ENCODE measurements around the gene C1orf50.
"Not testable (repeated sequence)": the region's sequence is repeated elsewhere in the genome, so short reads cannot be mapped to it uniquely, and the experiment has no call there.

C1orf50 gene

DNA sequence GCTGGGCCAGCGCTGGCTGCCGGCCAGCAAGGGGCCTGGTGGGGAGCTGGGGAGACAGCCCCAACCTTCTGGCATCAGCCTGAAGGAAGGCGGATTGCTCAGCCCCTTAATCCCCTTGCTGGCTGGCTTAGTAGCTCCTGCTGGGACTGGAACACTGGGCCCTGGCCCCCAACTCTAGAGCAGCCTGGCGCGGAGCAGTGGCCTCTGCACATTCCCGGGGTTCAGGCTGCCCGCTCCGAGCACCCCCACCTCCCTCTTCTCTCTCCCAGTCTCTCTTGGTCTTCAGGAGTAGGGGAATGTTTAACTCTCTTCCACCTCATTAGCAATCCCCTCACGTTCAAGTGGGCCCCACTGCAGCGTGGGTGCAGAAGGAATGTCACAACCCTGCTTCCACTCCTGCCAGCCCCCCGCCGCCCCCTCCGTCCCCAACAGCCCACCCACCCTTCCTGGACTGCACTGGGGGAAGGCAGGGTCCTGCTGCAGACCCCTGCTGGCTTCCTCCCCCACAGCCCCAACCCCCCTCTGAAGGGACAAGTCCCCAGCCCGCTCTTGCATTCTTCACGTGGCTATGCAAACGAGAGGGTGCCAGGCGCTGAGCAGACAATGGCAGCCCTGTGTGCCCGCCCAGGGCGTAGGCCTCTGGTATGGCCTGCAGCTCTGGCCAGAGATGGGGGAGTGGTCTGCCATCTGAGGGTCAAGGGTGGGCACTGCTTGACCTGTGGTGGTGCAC lies 26.0 kb upstream of the C1orf50 start:
- DNase-seq, result no peak

- DNase-seq, result no peak
These were observed 25.3 kb upstream of the C1orf50 start for GRCh38 chr1:42741706-42742105.

- DNase-seq, result no peak
These were observed 24.9 kb upstream of the C1orf50 start for GRCh38 chr1:42742141-42742540.

DNA sequence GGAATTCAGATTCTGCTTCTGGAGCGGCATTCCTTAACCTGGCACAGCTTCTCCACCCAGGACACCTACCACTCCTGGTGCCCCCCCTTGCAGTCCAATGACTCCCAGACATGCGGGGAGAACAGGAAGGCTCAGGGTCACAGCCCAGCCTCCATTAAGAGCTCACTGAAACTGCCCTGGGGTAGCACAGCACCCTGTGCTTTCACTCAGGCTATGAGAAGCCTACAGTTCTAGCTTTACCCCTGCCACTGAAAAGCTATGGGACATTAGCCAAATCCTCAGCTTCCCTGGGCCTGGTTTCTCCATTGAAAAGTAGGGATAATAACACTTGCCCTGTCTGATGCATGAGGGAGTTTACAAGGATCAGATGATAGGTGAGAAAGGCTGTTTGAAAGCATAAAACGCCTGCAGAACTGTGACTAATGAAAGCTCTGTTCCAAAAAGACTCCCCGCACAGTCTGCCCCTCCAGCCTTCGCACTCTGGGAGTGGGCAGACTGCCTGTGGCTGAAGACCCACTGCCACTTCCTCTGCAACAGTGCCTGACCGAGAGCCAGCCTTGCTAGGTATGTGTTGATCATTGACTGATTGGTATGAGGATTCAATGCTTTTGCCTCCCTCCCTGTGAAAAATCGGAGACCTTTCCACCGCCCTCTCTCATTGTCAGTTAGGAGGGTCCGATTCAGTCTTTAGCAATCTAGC lies 24.3 kb upstream of the C1orf50 start:
- DNase-seq, result no peak

GRCh38 chr1:42743317-42744147 lies 23.5 kb upstream of the C1orf50 start:
- DNase-seq, result no peak

GRCh38 chr1:42744148-42744413 lies 23.0 kb upstream of the C1orf50 start:
- no peak for DNase-seq

- no peak for DNase-seq
These were observed 21.2 kb upstream of the C1orf50 start for GRCh38 chr1:42745851-42746250.

GRCh38 chr1:42746436-42747105 lies 20.5 kb upstream of the C1orf50 start:
- no peak for DNase-seq

DNA sequence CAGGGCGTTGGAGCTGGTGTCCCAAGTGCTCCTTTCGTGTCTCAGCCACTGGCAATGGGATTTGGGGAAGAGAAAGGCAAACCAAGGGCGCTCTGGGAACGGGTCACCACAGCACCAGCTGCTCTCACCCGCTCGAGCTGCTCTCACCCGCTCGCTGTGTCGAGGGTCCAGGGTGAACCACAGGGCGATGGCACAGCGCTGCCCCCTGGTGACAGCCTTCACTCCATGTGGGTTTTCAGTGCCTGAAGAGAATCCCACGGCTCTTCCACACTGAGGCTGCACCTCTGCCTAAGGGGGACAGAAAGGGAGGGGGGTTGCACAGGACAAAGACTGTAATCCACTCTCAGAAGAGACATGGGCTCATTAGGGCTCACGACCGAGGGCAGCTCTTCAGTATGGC lies 19.9 kb upstream of the C1orf50 start:
- DNase-seq, result peak; percentile 10

GRCh38 chr1:42748021-42748420 lies 19.0 kb upstream of the C1orf50 start:
- no peak for DNase-seq

- DNase-seq, result no peak
These were observed 18.3 kb upstream of the C1orf50 start for GRCh38 chr1:42748461-42749410.

- no peak for DNase-seq
These were observed 17.0 kb upstream of the C1orf50 start for GRCh38 chr1:42750041-42750440.

GRCh38 chr1:42751511-42752070 lies 15.5 kb upstream of the C1orf50 start:
- DNase-seq, result not testable (repeated sequence)

DNA sequence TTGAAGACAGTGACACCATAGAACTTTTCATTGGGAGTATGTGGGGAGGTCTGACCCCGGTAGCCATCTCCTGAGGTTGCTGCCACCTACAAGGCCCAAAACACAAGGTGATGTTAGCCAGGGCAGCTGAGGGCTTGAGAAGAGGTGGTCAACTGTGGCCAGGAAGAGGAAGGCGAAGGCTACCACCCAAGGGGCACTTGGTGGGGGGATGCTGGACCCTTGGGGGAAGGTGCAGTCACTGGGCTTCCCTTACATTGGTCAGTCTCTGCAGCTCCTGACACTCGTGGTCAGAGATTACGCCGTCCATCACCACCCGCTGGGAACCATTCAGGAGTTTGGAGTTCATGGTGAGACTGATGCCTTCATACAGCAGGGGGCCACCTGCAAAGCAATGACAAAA lies 14.8 kb upstream of the C1orf50 start:
- no peak for DNase-seq

- no peak for DNase-seq
These were observed 14.0 kb upstream of the C1orf50 start for GRCh38 chr1:42753070-42753469.

DNA sequence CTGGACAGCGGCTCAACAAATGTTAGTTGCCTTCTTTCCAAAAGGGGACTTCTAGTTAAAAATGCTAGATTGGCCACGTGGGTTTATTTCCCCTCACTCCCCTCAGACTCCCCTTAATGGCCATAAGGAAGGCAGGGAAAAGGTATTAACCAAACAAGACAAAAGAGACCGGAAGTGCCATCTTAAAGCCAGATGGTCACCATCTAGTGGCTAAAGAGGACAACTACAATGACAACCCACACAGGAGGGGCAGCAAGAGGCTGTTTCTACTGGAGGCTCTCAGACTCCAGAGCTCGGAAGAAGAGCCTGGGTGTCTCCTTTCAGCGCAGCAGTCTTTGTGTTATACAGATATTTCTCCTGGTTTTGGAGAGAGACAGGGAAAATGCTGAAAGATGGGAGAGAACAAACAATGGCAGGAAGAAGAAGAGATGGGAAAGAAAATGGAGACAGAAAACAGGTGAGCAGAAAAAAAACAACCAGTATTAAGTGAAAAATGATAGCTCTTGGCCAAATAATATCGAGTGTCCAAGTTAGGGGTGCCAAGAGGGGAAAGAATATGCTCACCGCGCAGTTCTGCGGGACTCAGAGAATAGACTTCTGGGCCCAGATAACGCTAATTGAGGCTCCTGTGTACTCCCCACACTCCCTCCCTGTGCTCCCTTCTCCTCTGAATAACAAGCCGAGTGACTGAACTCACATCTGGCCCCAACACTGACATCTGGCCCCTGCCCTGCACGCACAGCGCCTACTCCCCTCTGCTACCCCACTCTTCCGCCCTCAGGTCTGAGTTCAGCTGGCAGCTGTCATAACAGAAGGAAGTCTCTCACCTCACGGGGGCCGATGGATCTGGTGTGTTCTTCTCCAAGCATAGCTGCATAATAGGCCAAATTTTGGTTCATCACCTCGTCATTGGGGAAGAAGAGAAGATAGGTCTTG lies 9.8 kb upstream of the C1orf50 start:
- DNase-seq, result peak; percentile 38

DNA sequence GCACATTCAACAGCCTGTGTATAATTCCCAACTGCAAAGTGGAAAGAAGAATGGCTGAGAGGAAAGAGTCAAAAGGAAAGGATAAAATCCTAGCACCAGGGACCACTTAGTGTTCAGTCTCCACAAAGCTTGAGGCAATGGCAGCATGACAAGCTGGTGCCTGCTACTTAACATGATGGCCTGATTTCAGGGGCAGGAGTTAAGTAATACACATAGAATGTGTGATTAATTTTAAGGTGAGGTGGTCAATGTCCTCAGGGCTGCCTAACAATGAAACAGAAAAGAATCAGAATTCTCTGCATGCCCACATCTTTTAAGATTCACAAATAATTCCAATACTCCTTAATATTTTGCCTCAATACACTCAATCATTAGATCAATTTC lies 9.2 kb upstream of the C1orf50 start:
- no peak for DNase-seq

DNA sequence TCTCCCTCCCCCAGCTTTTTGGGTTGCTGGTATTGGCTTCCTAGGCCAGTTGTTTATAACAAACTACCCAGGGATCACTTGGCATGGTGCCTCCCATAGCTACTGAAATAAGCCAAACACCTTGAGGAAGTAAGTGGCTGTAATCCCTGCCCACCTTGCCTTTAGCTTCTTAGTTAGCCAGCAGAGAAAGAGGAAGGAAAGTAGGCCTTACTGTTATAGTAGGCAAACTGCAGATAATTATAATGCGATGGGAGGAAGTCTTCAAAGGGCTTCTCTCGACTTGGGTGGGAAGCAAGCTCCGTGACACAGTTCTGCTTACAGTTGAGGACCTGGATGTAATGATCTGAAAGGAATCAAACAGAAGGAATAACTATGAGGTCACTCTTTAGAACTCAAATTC lies 8.4 kb upstream of the C1orf50 start:
- no peak for DNase-seq

DNA sequence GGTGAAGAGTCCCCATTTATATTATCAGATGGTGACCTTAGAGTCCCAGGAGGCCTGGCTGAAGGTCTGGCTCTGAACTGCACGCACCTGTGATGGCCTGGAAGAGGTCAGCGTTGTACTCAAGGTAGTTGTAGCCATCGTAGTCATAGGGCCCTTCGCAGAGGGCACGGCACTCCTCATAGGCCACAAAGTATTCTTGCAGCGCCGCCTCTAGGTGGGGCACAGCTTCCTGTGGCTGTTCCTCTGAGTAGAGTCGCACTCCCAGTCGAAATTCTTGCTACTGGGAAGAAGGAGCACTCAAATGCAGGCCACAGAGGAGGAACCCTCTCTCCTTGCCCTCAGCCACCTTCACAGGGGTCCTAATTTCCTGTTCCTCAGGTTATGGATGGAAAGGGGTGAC lies 7.9 kb upstream of the C1orf50 start:
- DNase-seq, result no peak

DNA sequence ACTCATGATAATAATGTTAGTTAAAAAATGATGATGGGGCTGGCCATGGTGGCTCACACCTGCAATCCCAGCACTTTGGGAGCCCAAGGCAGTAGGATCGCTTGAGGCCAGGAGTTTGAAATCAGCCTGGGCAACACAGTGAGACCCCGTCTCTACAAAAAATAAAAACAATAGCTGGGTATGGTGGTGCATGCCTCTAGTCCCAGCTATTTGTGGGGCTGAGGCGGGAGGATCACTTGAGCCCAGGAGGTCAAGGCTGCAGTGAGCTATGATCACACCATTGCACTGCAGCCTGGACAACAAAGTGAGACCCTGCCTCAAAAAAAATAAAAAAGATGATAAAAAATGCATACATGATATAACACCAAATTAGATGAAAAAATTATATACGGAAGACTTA lies 5.5 kb upstream of the C1orf50 start:
- no peak for DNase-seq

GRCh38 chr1:42762269-42762668 lies 4.8 kb upstream of the C1orf50 start:
- no peak for DNase-seq
